HCT116 (cell line): Measurements from ENCODE around the gene EI24. TPM values are rescaled to one million over a fixed set of nuclear protein-coding genes. Genes with fewer than 3 reads are reported as not detected.

ENCODE experiments used
- ATAC-seq: fragments of 200-7000 bp; cut with Tn5 transposase; 2 replicates; pipeline ENCODE4 v1.9.1; 2020; ENCODE audit warnings: mild to moderate bottlenecking, moderate library complexity
- BruUV-seq: library from RNA; stranded (reverse); fragments of 400-500 nt; replicated peaks from 2 replicates; lab custom pipeline; 2021; lab: Mats Ljungman, UMichigan
- CTCF ChIA-PET: fragments of 300-600 bp; sonication (Branson Sonifier 250); formaldehyde crosslinking; loops from one replicate; lab custom pipeline; 2021; ENCODE audit warnings: antibody characterized with exemption; lab: Charles Lee
- POLR2A ChIA-PET: fragments of 300-600, 350-600 bp; sonication (Branson Sonifier 250); formaldehyde crosslinking; loops from one replicate; lab custom pipeline; 2021; ENCODE audit warnings: antibody characterized with exemption; lab: Charles Lee
- RAD21 ChIA-PET, 2 experiments: fragments of 300-600 bp; sonication (Branson Sonifier 250); formaldehyde crosslinking; loops; one replicate each; lab custom pipeline; 2023; ENCODE audit warnings: low total read pairs in 2 of 2; ENCODE audit not compliant: uncharacterized antibody in 2 of 2, unreplicated experiment in 2 of 2, low non-redundant PET in 1 of 2; lab: Charles Lee
- DNase-seq: peaks from one replicate; pipeline ENCODE4 v3.0.0-alpha.2; 2010; ENCODE audit warnings: low read depth, low spot score
- H2AFZ ChIP-seq: fragments of 200-600 bp; shearing (Covaris generic), sonication (generic); 2 replicates; pipeline ENCODE4 v1.6.1; 2017; ENCODE audit warnings: low read depth, mixed run types, mixed read lengths, antibody characterized with exemption, low read length; ENCODE audit not compliant: poor library complexity, severe bottlenecking
- H3K27ac ChIP-seq: 2 replicates; pipeline ENCODE4 v1.5.1; 2012; ENCODE audit warnings: low read depth, low read length
- H3K27me3 ChIP-seq: fragments of 200-600 bp; sonication (generic); 2 replicates; pipeline ENCODE4 v1.6.1; 2016; ENCODE audit warnings: mixed run types, low read length, mixed read lengths; ENCODE audit not compliant: insufficient read depth
- H3K36me3 ChIP-seq, 2 experiments: fragments of 200-500 bp in 1 of 2; fragments of 200-600 bp in 1 of 2; sonication (Bioruptor generic) in 1 of 2; sonication (generic) in 1 of 2; 2 replicates each; pipeline versions ENCODE4 v1.5.1 to v1.6.1; 2014 to 2016; ENCODE audit warnings: low read length in 2 of 2, inconsistent platforms in 1 of 2, mixed read lengths in 1 of 2, mixed run types in 1 of 2; ENCODE audit not compliant: insufficient read depth in 2 of 2, control insufficient read depth in 1 of 2
- H3K4me1 ChIP-seq, 2 experiments: fragments of 200-600 bp in 1 of 2; sonication (generic) in 1 of 2; 2 replicates each; pipeline versions ENCODE4 v1.5.1 to v1.6.1; 2012 to 2017; ENCODE audit warnings: low read length in 2 of 2, inconsistent platforms in 1 of 2, mild to moderate bottlenecking in 1 of 2, mixed read lengths in 1 of 2, mixed run types in 1 of 2, moderate library complexity in 1 of 2; ENCODE audit not compliant: insufficient read depth in 2 of 2, control insufficient read depth in 1 of 2
- H3K4me2 ChIP-seq: fragments of 200-600 bp; sonication (generic); 2 replicates; pipeline ENCODE4 v1.6.1; 2017; ENCODE audit warnings: mixed run types, low read length, mixed read lengths
- H3K4me3 ChIP-seq, 2 experiments: fragments of 200-600 bp in 1 of 2; sonication (generic) in 1 of 2; replicated peaks in 1 of 2; 2 replicates each; pipeline ENCODE4 v1.5.1; 2011 to 2016; ENCODE audit warnings: low read length in 2 of 2, control low read depth in 1 of 2, low read depth in 1 of 2, mild to moderate bottlenecking in 1 of 2, mixed read lengths in 1 of 2, mixed run types in 1 of 2
- H3K79me2 ChIP-seq: fragments of 200-600 bp; sonication (generic); 2 replicates; pipeline ENCODE4 v1.6.1; 2017; ENCODE audit warnings: mild to moderate bottlenecking, mixed run types, low read length, moderate library complexity, mixed read lengths; ENCODE audit not compliant: insufficient read depth
- H3K9ac ChIP-seq: fragments of 200-600 bp; sonication (generic); 2 replicates; pipeline ENCODE4 v1.6.1; 2016; ENCODE audit warnings: low read length, mixed read lengths
- H3K9me2 ChIP-seq: fragments of 200-600 bp; sonication (generic), shearing (Covaris generic); 2 replicates; pipeline ENCODE4 v1.6.1; 2017; ENCODE audit warnings: mixed run types, mild to moderate bottlenecking, moderate library complexity; ENCODE audit not compliant: insufficient read depth
- H3K9me3 ChIP-seq, 2 experiments: fragments of 200-500 bp in 1 of 2; fragments of 200-600 bp in 1 of 2; sonication (Bioruptor generic) in 1 of 2; sonication (generic) in 1 of 2; 2 replicates each; pipeline ENCODE4 v1.6.1; 2014 to 2017; ENCODE audit warnings: low read length in 2 of 2, mixed read lengths in 2 of 2, inconsistent platforms in 1 of 2, low read depth in 1 of 2, mild to moderate bottlenecking in 1 of 2, mixed run types in 1 of 2, moderate library complexity in 1 of 2; ENCODE audit not compliant: control insufficient read depth in 1 of 2, insufficient read depth in 1 of 2
- H4K20me1 ChIP-seq: fragments of 200-600 bp; sonication (generic), shearing (Covaris generic); 2 replicates; pipeline ENCODE4 v1.6.1; 2017; ENCODE audit warnings: mixed run types, mild to moderate bottlenecking, moderate library complexity; ENCODE audit not compliant: insufficient read depth
- ATF3 ChIP-seq: IDR thresholded peaks from 2 replicates; pipeline ENCODE4 v1.6.1; 2012
- CBX3 ChIP-seq: IDR thresholded peaks from 2 replicates; pipeline ENCODE4 v1.6.1; 2012; ENCODE audit warnings: low read depth
- EGR1 ChIP-seq: IDR thresholded peaks from 2 replicates; pipeline ENCODE4 v1.6.1; 2012; ENCODE audit warnings: low read depth
- ELF1 ChIP-seq: IDR thresholded peaks from 2 replicates; pipeline ENCODE4 v1.6.1; 2012; ENCODE audit warnings: low read depth, borderline replicate concordance
- EZH2 ChIP-seq: fragments of 200-600 bp; sonication (generic); IDR thresholded peaks from 2 replicates; pipeline ENCODE4 v1.6.1; 2017; ENCODE audit warnings: antibody characterized with exemption, mixed run types
- FOSL1 ChIP-seq: IDR thresholded peaks from 2 replicates; pipeline ENCODE4 v1.6.1; 2012; ENCODE audit warnings: low read depth
- POLR2AphosphoS5 ChIP-seq: IDR thresholded peaks from 2 replicates; pipeline ENCODE4 v1.6.1; 2011; ENCODE audit warnings: mild to moderate bottlenecking, low read depth, low read length, moderate library complexity
- RAD21 ChIP-seq: IDR thresholded peaks from 2 replicates; pipeline ENCODE4 v1.6.1; 2012; ENCODE audit warnings: low read depth, mild to moderate bottlenecking
- SP1 ChIP-seq: IDR thresholded peaks from 2 replicates; pipeline ENCODE4 v1.6.1; 2012; ENCODE audit warnings: low read depth
- SRF ChIP-seq: IDR thresholded peaks from 2 replicates; pipeline ENCODE4 v1.6.1; 2012; ENCODE audit warnings: low read depth
- TCF7L2 ChIP-seq: IDR thresholded peaks from 2 replicates; pipeline ENCODE4 v1.7.0; 2011; ENCODE audit warnings: borderline replicate concordance, inconsistent platforms; ENCODE audit not compliant: insufficient read depth, insufficient read length; ENCODE audit errors: extremely low read depth
- YY1 ChIP-seq: IDR thresholded peaks from 2 replicates; pipeline ENCODE4 v1.6.1; 2011; ENCODE audit warnings: low read length, low read depth, moderate library complexity, mild to moderate bottlenecking; ENCODE audit not compliant: insufficient replicate concordance; ENCODE audit errors: extremely low read depth
- intact Hi-C: fragments of 100-400 bp; cut with micrococcal nuclease; formaldehyde crosslinking; loops from 2 replicates; pipeline ENCODE4 v1.10.0; 2022
- total RNA-seq: library from RNA; stranded (reverse); gene quantifications from one replicate; pipeline ENCODE4 v1.2.1, GENCODE V29; 2021; ENCODE audit not compliant: unreplicated experiment
- TF ChIP-seq, protein P1 (sequence below): IDR thresholded peaks from 2 replicates; pipeline ENCODE4 v1.6.1; 2012; ENCODE audit warnings: low read depth
- TF ChIP-seq, protein P2 (sequence below): IDR thresholded peaks from 2 replicates; pipeline ENCODE4 v1.6.1; 2011; ENCODE audit warnings: mild to moderate bottlenecking, low read length, moderate library complexity; ENCODE audit not compliant: insufficient replicate concordance; ENCODE audit errors: extremely low read depth

The EI24 gene
- total RNA-seq, 1 experiment from 2014 or later, result 130 TPM

DNA sequence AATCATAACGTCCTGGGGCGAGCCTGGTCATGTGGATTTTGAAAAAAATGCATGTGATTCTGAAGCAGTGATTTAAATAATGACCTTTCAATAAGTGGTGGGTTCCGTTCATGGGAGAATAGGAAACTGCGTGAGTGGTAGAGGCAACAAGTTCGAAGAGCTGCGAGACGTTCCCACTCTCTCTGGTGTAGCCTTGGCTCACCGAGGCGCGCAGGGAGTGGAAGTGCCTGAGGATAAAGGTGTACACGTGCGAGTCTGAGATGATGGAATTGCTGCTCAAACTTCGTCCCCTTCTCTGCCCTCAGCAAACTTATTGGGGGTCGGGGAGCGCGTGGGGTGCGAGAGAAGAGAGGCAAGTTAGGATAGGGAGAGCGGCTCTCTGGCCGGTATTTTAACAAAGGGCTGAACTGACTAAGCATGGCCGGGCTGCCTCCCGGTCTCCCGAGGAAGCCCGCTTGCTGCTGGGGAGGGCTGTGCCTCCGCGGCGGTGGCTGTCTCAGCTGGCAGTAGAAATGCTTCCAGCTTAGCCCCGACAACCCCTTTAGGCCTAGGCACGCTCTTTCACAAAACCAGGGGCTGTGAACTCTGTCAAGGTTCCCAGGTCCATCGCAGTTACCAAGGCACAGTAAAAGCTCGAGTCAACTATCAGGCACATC is 22.5 kb downstream of the EI24 start:
- peak overlapping the region; percentile 93 for H3K4me2 ChIP-seq
- ATAC-seq (peak; percentile 24), DNase-seq (no peak)
- peaks cover 6 to 30% of the 10 kb centered on the region in 2 experiments; a peak in 3 of 4 replicates for H3K4me1 ChIP-seq
- CTCF ChIA-PET, result no interaction called here
- H3K27ac ChIP-seq, result peak overlapping the region; percentile 68
- peaks cover 49% of the 10 kb centered on the region for H3K79me2 ChIP-seq
- TF ChIP-seq CBX3 (no peak), ELF1 (no peak), EZH2 (no peak), EGR1 (no peak), SP1 (no peak), FOSL1 (no peak), POLR2AphosphoS5 (no peak), TCF7L2 (no peak), ATF3 (no peak), RAD21 (no peak), SRF (no peak), YY1 (no peak)
- TF ChIP-seq, protein P1, sequence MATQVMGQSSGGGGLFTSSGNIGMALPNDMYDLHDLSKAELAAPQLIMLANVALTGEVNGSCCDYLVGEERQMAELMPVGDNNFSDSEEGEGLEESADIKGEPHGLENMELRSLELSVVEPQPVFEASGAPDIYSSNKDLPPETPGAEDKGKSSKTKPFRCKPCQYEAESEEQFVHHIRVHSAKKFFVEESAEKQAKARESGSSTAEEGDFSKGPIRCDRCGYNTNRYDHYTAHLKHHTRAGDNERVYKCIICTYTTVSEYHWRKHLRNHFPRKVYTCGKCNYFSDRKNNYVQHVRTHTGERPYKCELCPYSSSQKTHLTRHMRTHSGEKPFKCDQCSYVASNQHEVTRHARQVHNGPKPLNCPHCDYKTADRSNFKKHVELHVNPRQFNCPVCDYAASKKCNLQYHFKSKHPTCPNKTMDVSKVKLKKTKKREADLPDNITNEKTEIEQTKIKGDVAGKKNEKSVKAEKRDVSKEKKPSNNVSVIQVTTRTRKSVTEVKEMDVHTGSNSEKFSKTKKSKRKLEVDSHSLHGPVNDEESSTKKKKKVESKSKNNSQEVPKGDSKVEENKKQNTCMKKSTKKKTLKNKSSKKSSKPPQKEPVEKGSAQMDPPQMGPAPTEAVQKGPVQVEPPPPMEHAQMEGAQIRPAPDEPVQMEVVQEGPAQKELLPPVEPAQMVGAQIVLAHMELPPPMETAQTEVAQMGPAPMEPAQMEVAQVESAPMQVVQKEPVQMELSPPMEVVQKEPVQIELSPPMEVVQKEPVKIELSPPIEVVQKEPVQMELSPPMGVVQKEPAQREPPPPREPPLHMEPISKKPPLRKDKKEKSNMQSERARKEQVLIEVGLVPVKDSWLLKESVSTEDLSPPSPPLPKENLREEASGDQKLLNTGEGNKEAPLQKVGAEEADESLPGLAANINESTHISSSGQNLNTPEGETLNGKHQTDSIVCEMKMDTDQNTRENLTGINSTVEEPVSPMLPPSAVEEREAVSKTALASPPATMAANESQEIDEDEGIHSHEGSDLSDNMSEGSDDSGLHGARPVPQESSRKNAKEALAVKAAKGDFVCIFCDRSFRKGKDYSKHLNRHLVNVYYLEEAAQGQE, result no peak
- TF ChIP-seq, protein P2, sequence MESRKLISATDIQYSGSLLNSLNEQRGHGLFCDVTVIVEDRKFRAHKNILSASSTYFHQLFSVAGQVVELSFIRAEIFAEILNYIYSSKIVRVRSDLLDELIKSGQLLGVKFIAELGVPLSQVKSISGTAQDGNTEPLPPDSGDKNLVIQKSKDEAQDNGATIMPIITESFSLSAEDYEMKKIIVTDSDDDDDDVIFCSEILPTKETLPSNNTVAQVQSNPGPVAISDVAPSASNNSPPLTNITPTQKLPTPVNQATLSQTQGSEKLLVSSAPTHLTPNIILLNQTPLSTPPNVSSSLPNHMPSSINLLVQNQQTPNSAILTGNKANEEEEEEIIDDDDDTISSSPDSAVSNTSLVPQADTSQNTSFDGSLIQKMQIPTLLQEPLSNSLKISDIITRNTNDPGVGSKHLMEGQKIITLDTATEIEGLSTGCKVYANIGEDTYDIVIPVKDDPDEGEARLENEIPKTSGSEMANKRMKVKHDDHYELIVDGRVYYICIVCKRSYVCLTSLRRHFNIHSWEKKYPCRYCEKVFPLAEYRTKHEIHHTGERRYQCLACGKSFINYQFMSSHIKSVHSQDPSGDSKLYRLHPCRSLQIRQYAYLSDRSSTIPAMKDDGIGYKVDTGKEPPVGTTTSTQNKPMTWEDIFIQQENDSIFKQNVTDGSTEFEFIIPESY, result no peak
- H3K9me2 ChIP-seq, result no peaks in the 10 kb centered on the region
- H3K4me3 ChIP-seq, result peak overlapping the region; percentile 88 to 91
- no peak overlapping the region for H2AFZ ChIP-seq
- H3K9me3 ChIP-seq, result no peaks in the 10 kb centered on the region
- H4K20me1 ChIP-seq, result no peaks in the 10 kb centered on the region
- RAD21 ChIA-PET, result no interaction called here
- peaks cover 0 to 5% of the 10 kb centered on the region in 2 experiments; a peak in 3 of 4 replicates for H3K36me3 ChIP-seq
- BruUV-seq, result TSS peak; percentile 94
- POLR2A ChIA-PET, result interaction anchor here (0.6 to 1.0 kb wide), 3 partner anchors 9 to 41 kb away, joined by 3 to 6 read pairs (median 3); partner anchors contain the start of gene CHEK1
- intact Hi-C loops, result loop anchor here (2.0 kb wide), 2 partner anchors 23 to 33 kb away; partner anchors contain the start of genes CHEK1 and EI24
- H3K27me3 ChIP-seq, result no peaks in the 10 kb centered on the region
- H3K9ac ChIP-seq, result peak overlapping the region; percentile 95
